H1 (cell line): ENCODE results near the gene MDM1. TPM values are rescaled to one million over a fixed set of nuclear protein-coding genes. Genes with fewer than 3 reads are reported as not detected.

ENCODE experiments used
- CTCF ChIA-PET: fragments of 300-600 bp; sonication (Branson Sonifier 250); formaldehyde crosslinking; loops from one replicate; lab custom pipeline; 2021; ENCODE audit not compliant: partially characterized antibody; lab: Charles Lee
- POLR2A ChIA-PET: fragments of 300-600 bp; sonication (Branson Sonifier 250); formaldehyde crosslinking; loops from one replicate; lab custom pipeline; 2021; ENCODE audit warnings: inconsistent platforms; ENCODE audit not compliant: partially characterized antibody; lab: Charles Lee
- DNase-seq, 2 experiments: peaks; one replicate each; pipeline versions ENCODE4 v3.0.0 to v3.0.0-alpha.2; 2010 to 2022; ENCODE audit warnings: low spot score in 2 of 2, low read depth in 1 of 2, mixed read lengths in 1 of 2
- FAIRE-seq: peaks from 2 replicates; lab custom pipeline; 2011; peaks lifted over from hg19 to GRCh38; lab: Jason Lieb, UNC
- H2AFZ ChIP-seq: 2 replicates; pipeline ENCODE4 v1.8.1; 2012; ENCODE audit warnings: low read length, inconsistent platforms
- H2AK5ac ChIP-seq: 2 replicates; pipeline ENCODE4 v1.6.1; 2013; ENCODE audit warnings: low read depth, low read length
- H2BK120ac ChIP-seq: replicated peaks from 2 replicates; pipeline ENCODE3; 2013; ENCODE audit warnings: low read depth, low read length, inconsistent platforms
- H2BK12ac ChIP-seq: 2 replicates; pipeline ENCODE4 v1.6.1; 2013; ENCODE audit warnings: low read depth, low read length
- H2BK15ac ChIP-seq: 2 replicates; pipeline ENCODE4 v1.6.1; 2013; ENCODE audit warnings: low read length
- H2BK20ac ChIP-seq: 2 replicates; pipeline ENCODE4 v1.6.1; 2013; ENCODE audit warnings: low read length
- H2BK5ac ChIP-seq: 2 replicates; pipeline ENCODE4 v1.6.1; 2013; ENCODE audit warnings: low read depth, low read length
- H3K14ac ChIP-seq: 2 replicates; pipeline ENCODE4 v1.6.1; 2013; ENCODE audit warnings: inconsistent platforms; ENCODE audit not compliant: insufficient read length
- H3K18ac ChIP-seq: 2 replicates; pipeline ENCODE4 v1.6.1; 2013; ENCODE audit warnings: low read length; ENCODE audit errors: extremely low read depth
- H3K23ac ChIP-seq: 2 replicates; pipeline ENCODE4 v1.6.1; 2013; ENCODE audit warnings: inconsistent platforms; ENCODE audit not compliant: insufficient read length
- H3K23me2 ChIP-seq: 2 replicates; pipeline ENCODE4 v1.6.1; 2013; ENCODE audit warnings: low read depth, low read length
- H3K27ac ChIP-seq: 2 replicates; pipeline ENCODE4 v1.6.1; 2011; ENCODE audit warnings: low read depth, low read length, inconsistent platforms
- H3K27me3 ChIP-seq, 4 experiments: replicated peaks in 1 of 4; 1 replicate in 1 of 4; 2 replicates in 3 of 4; pipeline versions ENCODE4 v1.6.1 to v1.8.1; 2011 to 2013; ENCODE audit warnings: low read length in 3 of 4, mild to moderate bottlenecking in 3 of 4, inconsistent platforms in 2 of 4, mixed read lengths in 2 of 4, moderate library complexity in 1 of 4; ENCODE audit not compliant: control insufficient read depth in 3 of 4, insufficient read depth in 3 of 4; ENCODE audit errors: extremely low read depth in 1 of 4
- H3K36me3 ChIP-seq, 4 experiments: 2 replicates each; pipeline versions ENCODE4 v1.6.1 to v1.8.1; 2011 to 2013; ENCODE audit warnings: mild to moderate bottlenecking in 4 of 4, low read length in 3 of 4, moderate library complexity in 2 of 4, control low read depth in 1 of 4, inconsistent platforms in 1 of 4; ENCODE audit not compliant: insufficient read depth in 4 of 4, control insufficient read depth in 2 of 4
- H3K4ac ChIP-seq: replicated peaks from 2 replicates; pipeline ENCODE3; 2013; ENCODE audit warnings: low read length, low read depth, mixed read lengths, inconsistent platforms; ENCODE audit not compliant: insufficient read length
- H3K4me1 ChIP-seq, 4 experiments: replicated peaks in 1 of 4; 1 replicate in 1 of 4; 2 replicates in 3 of 4; pipeline versions ENCODE4 v1.6.1 to v1.8.1; 2011 to 2013; ENCODE audit warnings: low read length in 3 of 4, inconsistent platforms in 2 of 4, mixed read lengths in 1 of 4; ENCODE audit not compliant: insufficient read depth in 4 of 4, control insufficient read depth in 3 of 4
- H3K4me2 ChIP-seq, 2 experiments: 2 replicates each; pipeline versions ENCODE4 v1.6.1 to v1.8.1; 2011 to 2013; ENCODE audit warnings: low read depth in 2 of 2, low read length in 2 of 2, control low read depth in 1 of 2, inconsistent platforms in 1 of 2, mild to moderate bottlenecking in 1 of 2; ENCODE audit not compliant: insufficient read depth in 1 of 2
- H3K4me3 ChIP-seq, 4 experiments: fragments of 200-600, 300-600 bp in 1 of 4; sonication (generic), shearing (Covaris generic), sonication (Bioruptor Twin) in 1 of 4; 2 replicates each; pipeline versions ENCODE4 v1.5.1 to v1.8.1; 2011 to 2016; ENCODE audit warnings: low read length in 4 of 4, low read depth in 3 of 4, control low read depth in 2 of 4, inconsistent platforms in 2 of 4, mild to moderate bottlenecking in 2 of 4, mixed read lengths in 1 of 4, moderate library complexity in 1 of 4; ENCODE audit not compliant: insufficient read depth in 2 of 4; ENCODE audit errors: extremely low read depth in 1 of 4
- H3K56ac ChIP-seq: replicated peaks from 2 replicates; pipeline ENCODE3; 2013; ENCODE audit warnings: low read depth, mild to moderate bottlenecking, mixed read lengths, low read length, inconsistent platforms; ENCODE audit not compliant: insufficient read length
- H3K79me1 ChIP-seq: 2 replicates; pipeline ENCODE4 v1.6.1; 2013; ENCODE audit warnings: low read depth, low read length, control low read depth
- H3K79me2 ChIP-seq, 2 experiments: 2 replicates each; pipeline versions ENCODE4 v1.6.1 to v1.8.1; 2012 to 2013; ENCODE audit warnings: low read length in 2 of 2, mild to moderate bottlenecking in 2 of 2, inconsistent platforms in 1 of 2; ENCODE audit not compliant: insufficient read depth in 2 of 2, control insufficient read depth in 1 of 2
- H3K9ac ChIP-seq, 4 experiments: replicated peaks in 1 of 4; 1 replicate in 1 of 4; 2 replicates in 3 of 4; pipeline versions ENCODE4 v1.6.1 to v1.8.1; 2011 to 2013; ENCODE audit warnings: low read depth in 3 of 4, low read length in 3 of 4, control low read depth in 2 of 4, mild to moderate bottlenecking in 2 of 4, moderate library complexity in 2 of 4, inconsistent platforms in 1 of 4; ENCODE audit errors: extremely low read depth in 1 of 4
- H3K9me3 ChIP-seq, 2 experiments: 2 replicates each; pipeline versions ENCODE4 v1.6.1 to v1.8.1; 2012 to 2013; ENCODE audit warnings: mild to moderate bottlenecking in 2 of 2, moderate library complexity in 2 of 2, control low read depth in 1 of 2, inconsistent platforms in 1 of 2, low read depth in 1 of 2, low read length in 1 of 2, mixed read lengths in 1 of 2; ENCODE audit not compliant: insufficient read depth in 2 of 2
- H4K20me1 ChIP-seq, 2 experiments: replicated peaks in 1 of 2; 2 replicates each; pipeline versions ENCODE3 to v1.8.1; 2011 to 2013; ENCODE audit warnings: inconsistent platforms in 2 of 2, low read length in 2 of 2, mild to moderate bottlenecking in 1 of 2; ENCODE audit not compliant: insufficient read depth in 2 of 2, control insufficient read depth in 1 of 2
- H4K5ac ChIP-seq: 2 replicates; pipeline ENCODE4 v1.6.1; 2013; ENCODE audit warnings: low read length, low read depth, mixed read lengths, inconsistent platforms; ENCODE audit not compliant: insufficient read length
- H4K8ac ChIP-seq: 2 replicates; pipeline ENCODE4 v1.8.0; 2013; ENCODE audit warnings: mild to moderate bottlenecking, moderate library complexity, low read length, inconsistent platforms; ENCODE audit not compliant: insufficient read depth; ENCODE audit errors: extremely low read depth
- H4K91ac ChIP-seq: replicated peaks from 2 replicates; pipeline ENCODE3; 2013; ENCODE audit warnings: low read length, mixed read lengths, inconsistent platforms; ENCODE audit not compliant: insufficient read length
- BRCA1 ChIP-seq: IDR thresholded peaks from 2 replicates; pipeline ENCODE4 v1.6.1; 2012; ENCODE audit warnings: low read depth, low read length, improper control_type of control experiment
- CREB1 ChIP-seq: IDR thresholded peaks from 2 replicates; pipeline ENCODE4 v1.6.1; 2012; ENCODE audit warnings: inconsistent platforms
- EP300 ChIP-seq, 2 experiments: IDR thresholded peaks; 1 replicate in 1 of 2; 2 replicates in 1 of 2; pipeline ENCODE4 v1.6.1; 2011 to 2012; ENCODE audit warnings: low read depth in 2 of 2, low read length in 2 of 2, mild to moderate bottlenecking in 2 of 2, borderline replicate concordance in 1 of 2, inconsistent platforms in 1 of 2, moderate library complexity in 1 of 2
- GABPA ChIP-seq: IDR thresholded peaks from 2 replicates; pipeline ENCODE4 v1.6.1; 2011; ENCODE audit warnings: mild to moderate bottlenecking, low read length, moderate library complexity, borderline replicate concordance; ENCODE audit not compliant: insufficient read depth
- TAF7 ChIP-seq: optimal IDR thresholded peaks from 2 replicates; pipeline ENCODE3; 2011; ENCODE audit warnings: low read depth, mild to moderate bottlenecking, inconsistent platforms, low read length, moderate library complexity, borderline replicate concordance
- WGBS, 2 experiments: shearing (Covaris generic) in 1 of 2; methylation state at CpG; one replicate each; pipeline versions ENCODE4 v1.1.6 to v1.1.7; 2013 to 2015; ENCODE audit warnings: low lambda C conversion rate in 2 of 2, mixed read lengths in 2 of 2, inconsistent platforms in 1 of 2, low coverage in 1 of 2, missing lambda C conversion rate in 1 of 2; ENCODE audit not compliant: insufficient replicate concordance in 2 of 2, insufficient coverage in 1 of 2, insufficient read length in 1 of 2; ENCODE audit errors: extremely low coverage in 1 of 2, missing lambda C conversion rate in 1 of 2; 5-methylcytosine and 5-hydroxymethylcytosine counted together
- polyA plus RNA-seq, 7 experiments: library from polyadenylated mRNA; depleted of rRNA in 3 of 7; stranded (reverse) in 5 of 7; unstranded in 2 of 7; fragments of >200 nt in 5 of 7; fragments of 200-250 nt in 2 of 7; gene quantifications; 1 replicate in 5 of 7; 2 replicates in 1 of 7; 4 replicates in 1 of 7; pipeline versions ENCODE4 v1.2.1 to v1.2.3, GENCODE V29; 2011 to 2013; ENCODE audit warnings: missing spikeins in 2 of 7, mixed read lengths in 2 of 7
- total RNA-seq: library from RNA; stranded (reverse); fragmentation: NEBNext Ultra II Directional; extraction: Animal tissue kit (Norgen Biotek cat#: 25700); gene quantifications from 2 replicates; pipeline ENCODE4 v1.2.1, GENCODE V29; 2021

MDM1 gene
- total and polyA plus RNA-seq, 2 of the 8 experiments (the other 6 are each of a cell fraction or from before 2014, with no cell fraction given) = 3.1 to 10.7 TPM

DNA sequence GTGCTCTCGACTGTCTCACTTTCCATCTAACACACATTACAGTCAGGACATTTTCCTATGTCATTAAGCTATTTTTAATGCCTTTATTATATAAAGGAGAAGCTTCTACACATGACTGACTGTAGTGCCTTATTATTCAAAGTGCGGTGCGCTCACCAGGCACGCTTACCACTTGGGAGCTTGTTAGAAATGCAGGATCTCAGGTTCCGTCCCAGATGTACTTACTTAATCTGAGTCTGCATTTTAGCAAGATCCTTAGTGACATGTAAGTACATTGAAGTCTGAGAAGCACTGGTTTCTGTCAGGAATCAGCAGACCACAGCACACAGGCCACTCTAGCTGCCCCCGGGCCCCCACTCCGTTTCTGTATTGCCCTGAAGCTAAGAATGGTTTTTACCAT lies 44.7 kb upstream of the MDM1 start:
- no peak overlapping the region for H3K23ac ChIP-seq
- H4K8ac ChIP-seq = no peak overlapping the region
- H4K20me1 ChIP-seq = no peaks in the 10 kb centered on the region
- H4K5ac ChIP-seq = no peak overlapping the region
- no peaks in the 10 kb centered on the region for H3K27me3 ChIP-seq
- H3K9ac ChIP-seq = no peak overlapping the region
- ChIA-PET CTCF (interaction anchor here (1.1 to 1.5 kb wide), 2 partner anchors 15 to 263 kb away, joined by 3 to 5 read pairs; no protein-coding TSS in a partner anchor), POLR2A (interaction anchor here (1.2 kb wide), 2 partner anchors 9 to 233 kb away, joined by 3 to 4 read pairs; partner anchors contain the start of gene RAP1B)
- H2BK5ac ChIP-seq = no peak overlapping the region
- TF ChIP-seq EP300 (IDR thresholded peaks at IDR 0.05; ENCODE audit: borderline replicate concordance in 1 of 2, low read depth in 2 of 2, low read length in 2 of 2) = no peak
- no peak for TF ChIP-seq CREB1
- no peak for TF ChIP-seq GABPA
- TF ChIP-seq TAF7 = no peak
- no peak for TF ChIP-seq BRCA1
- no peak overlapping the region for H3K4me2 ChIP-seq
- no peaks in the 10 kb centered on the region for H3K79me2 ChIP-seq
- H2BK12ac ChIP-seq = no peak overlapping the region
- H3K27ac ChIP-seq = no peak overlapping the region
- no peak overlapping the region for H2AK5ac ChIP-seq
- H3K4me1 ChIP-seq = peaks cover 0 to 11% (median 1%) of the 10 kb centered on the region in 4 experiments; a peak in 3 of 7 replicates
- H3K23me2 ChIP-seq = no peaks in the 10 kb centered on the region
- H3K14ac ChIP-seq = no peak overlapping the region
- H4K91ac ChIP-seq = no peak overlapping the region
- H2BK20ac ChIP-seq = no peak overlapping the region
- H3K56ac ChIP-seq = no peak overlapping the region
- H2BK15ac ChIP-seq = no peak overlapping the region
- no peak overlapping the region for H3K4ac ChIP-seq
- no peak overlapping the region for H2BK120ac ChIP-seq
- no peak overlapping the region for H3K18ac ChIP-seq
- H3K36me3 ChIP-seq = no peaks in the 10 kb centered on the region
- no peaks in the 10 kb centered on the region for H3K79me1 ChIP-seq
- no peak overlapping the region for H3K4me3 ChIP-seq
- DNase-seq (no peak), FAIRE-seq (no peak)
- H2AFZ ChIP-seq = no peak overlapping the region
- no peaks in the 10 kb centered on the region for H3K9me3 ChIP-seq
- 93% methylated on average over 7 of the region's 7 CpGs; no CpG with 5 or more reads in 1 of the 2 experiments for WGBS, 2 experiments
